Measurements from ENCODE around the gene RPN2.
"Not testable (repeated sequence)": the region's sequence is repeated elsewhere in the genome, so short reads cannot be mapped to it uniquely, and the experiment has no call there.

The RPN2 gene

DNA sequence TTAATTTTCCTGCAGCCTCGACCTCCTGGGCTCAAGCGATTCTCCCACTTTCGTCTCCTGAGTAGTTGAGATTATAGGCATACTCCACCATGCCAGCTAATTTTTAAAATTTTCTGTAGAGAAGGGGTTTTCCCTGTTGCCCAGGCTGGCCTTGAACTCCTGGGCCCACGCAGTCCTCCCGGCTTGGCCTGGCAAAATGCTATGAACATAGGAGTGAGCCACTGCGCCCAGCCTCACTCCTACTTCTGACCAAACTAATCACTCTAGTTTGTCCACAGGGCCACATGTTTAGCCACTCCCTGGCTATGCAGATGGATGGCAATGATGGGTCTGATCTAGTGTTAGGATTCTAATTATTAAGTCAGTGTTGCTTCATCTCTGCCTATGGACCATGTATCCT, 31.9 kb upstream of the RPN2 start:
- Histone ChIP-seq H3K36me3 (ENCODE audit: low read length) (no peaks in the 10 kb centered on the region), H3K9ac (ENCODE audit: low read length) (no peak overlapping the region), H3K4me3 (ENCODE audit: insufficient read depth, low read length, poor library complexity, severe bottlenecking) (no peak overlapping the region), H3F3A (ENCODE audit: insufficient read depth) (no peaks in the 10 kb centered on the region; the same call in 1 of the 2 replicates), H3K27ac (ENCODE audit: low read depth, low read length) (no peak overlapping the region), H3K79me2 (ENCODE audit: insufficient read depth, low read length) (no peaks in the 10 kb centered on the region), H2AFZ (ENCODE audit: low read depth, low read length, severe bottlenecking) (no peak overlapping the region), H3K27me3 (ENCODE audit: low read length) (no peaks in the 10 kb centered on the region), H4K20me1 (ENCODE audit: low read depth, low read length) (no peaks in the 10 kb centered on the region), H3K9me2 (replicated peaks; ENCODE audit: insufficient read depth, low read length) (no peaks in the 10 kb centered on the region), H3K9me3 (ENCODE audit: insufficient read depth, low read length) (no peaks in the 10 kb centered on the region), H3K4me2 (ENCODE audit: low read depth, low read length, poor library complexity, severe bottlenecking) (no peak overlapping the region)
- no peak for TF ChIP-seq EZH2phosphoT487 (conservative IDR thresholded peaks at IDR 0.05; ENCODE audit: low read length)
- TF ChIP-seq, protein P1, sequence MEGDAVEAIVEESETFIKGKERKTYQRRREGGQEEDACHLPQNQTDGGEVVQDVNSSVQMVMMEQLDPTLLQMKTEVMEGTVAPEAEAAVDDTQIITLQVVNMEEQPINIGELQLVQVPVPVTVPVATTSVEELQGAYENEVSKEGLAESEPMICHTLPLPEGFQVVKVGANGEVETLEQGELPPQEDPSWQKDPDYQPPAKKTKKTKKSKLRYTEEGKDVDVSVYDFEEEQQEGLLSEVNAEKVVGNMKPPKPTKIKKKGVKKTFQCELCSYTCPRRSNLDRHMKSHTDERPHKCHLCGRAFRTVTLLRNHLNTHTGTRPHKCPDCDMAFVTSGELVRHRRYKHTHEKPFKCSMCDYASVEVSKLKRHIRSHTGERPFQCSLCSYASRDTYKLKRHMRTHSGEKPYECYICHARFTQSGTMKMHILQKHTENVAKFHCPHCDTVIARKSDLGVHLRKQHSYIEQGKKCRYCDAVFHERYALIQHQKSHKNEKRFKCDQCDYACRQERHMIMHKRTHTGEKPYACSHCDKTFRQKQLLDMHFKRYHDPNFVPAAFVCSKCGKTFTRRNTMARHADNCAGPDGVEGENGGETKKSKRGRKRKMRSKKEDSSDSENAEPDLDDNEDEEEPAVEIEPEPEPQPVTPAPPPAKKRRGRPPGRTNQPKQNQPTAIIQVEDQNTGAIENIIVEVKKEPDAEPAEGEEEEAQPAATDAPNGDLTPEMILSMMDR (IDR thresholded peaks at IDR 0.05; ENCODE audit: insufficient read depth, low read length, poor library complexity, severe bottlenecking), result no peak

DNA sequence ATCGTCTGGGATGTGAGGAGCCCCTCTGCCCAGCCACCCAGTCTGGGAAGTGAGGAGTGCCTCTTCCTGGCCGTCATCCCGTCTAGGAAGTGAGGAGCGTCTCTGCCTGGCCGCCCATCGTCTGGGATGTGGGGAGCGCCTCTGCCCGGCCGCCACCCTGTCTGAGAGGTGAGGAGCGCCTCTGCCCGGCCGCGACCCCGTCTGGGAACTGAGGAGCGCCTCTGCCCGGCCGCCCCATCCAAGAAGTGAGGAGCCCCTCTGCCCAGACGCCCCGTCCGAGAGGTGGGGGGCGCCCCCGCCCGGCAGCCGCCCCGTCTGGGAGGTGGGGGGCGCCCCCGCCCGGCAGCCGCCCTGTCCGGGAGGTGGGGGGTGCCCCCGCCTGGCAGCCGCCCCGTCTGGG, 28.3 kb upstream of the RPN2 start:
- not testable (repeated sequence) for H3K9me2 ChIP-seq (replicated peaks; ENCODE audit: insufficient read depth, low read length); H3F3A ChIP-seq (ENCODE audit: insufficient read depth)

DNA sequence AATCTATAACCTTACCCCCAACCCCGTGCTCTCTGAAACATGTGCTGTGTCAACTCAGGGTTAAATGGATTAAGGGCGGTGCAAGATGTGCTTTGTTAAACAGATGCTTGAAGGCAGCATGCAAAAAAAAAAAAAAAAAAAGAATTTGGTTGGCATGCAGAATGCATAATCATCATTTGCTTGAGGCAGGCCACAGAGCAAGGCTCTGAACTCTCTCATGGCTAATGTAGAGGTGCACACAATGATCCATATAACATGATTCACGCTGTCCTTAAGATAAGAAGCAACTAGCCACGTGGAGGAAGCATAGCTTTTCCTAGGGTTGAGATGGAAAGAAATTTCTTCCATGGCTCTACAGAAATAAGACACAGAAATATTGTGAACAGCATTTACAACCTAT, 27.6 kb upstream of the RPN2 start:
- Histone ChIP-seq H3K36me3 (ENCODE audit: low read length) (no peaks in the 10 kb centered on the region), H3K9ac (ENCODE audit: low read length) (no peak overlapping the region), H3F3A (ENCODE audit: insufficient read depth) (no peaks in the 10 kb centered on the region; the same call in 1 of the 2 replicates), H3K79me2 (ENCODE audit: insufficient read depth, low read length) (no peaks in the 10 kb centered on the region), H3K4me3 (ENCODE audit: insufficient read depth, low read length, poor library complexity, severe bottlenecking) (no peak overlapping the region), H3K9me3 (ENCODE audit: insufficient read depth, low read length) (no peaks in the 10 kb centered on the region), H3K27ac (ENCODE audit: low read depth, low read length) (no peak overlapping the region), H3K27me3 (ENCODE audit: low read length) (no peaks in the 10 kb centered on the region), H3K4me2 (ENCODE audit: low read depth, low read length, poor library complexity, severe bottlenecking) (no peak overlapping the region), H4K20me1 (ENCODE audit: low read depth, low read length) (no peaks in the 10 kb centered on the region), H3K9me2 (replicated peaks; ENCODE audit: insufficient read depth, low read length) (no peaks in the 10 kb centered on the region), H2AFZ (ENCODE audit: low read depth, low read length, severe bottlenecking) (no peak overlapping the region)
- TF ChIP-seq EZH2phosphoT487 (conservative IDR thresholded peaks at IDR 0.05; ENCODE audit: low read length), result no peak
- TF ChIP-seq, protein P1 (IDR thresholded peaks at IDR 0.05; ENCODE audit: insufficient read depth, low read length, poor library complexity, severe bottlenecking), result no peak

More for the DNA sequence above, 28.3 kb upstream of the RPN2 start:
- H3K4me2 ChIP-seq (ENCODE audit: low read depth, low read length, poor library complexity, severe bottlenecking); H3K27ac ChIP-seq (ENCODE audit: low read depth, low read length); H3K36me3 ChIP-seq (ENCODE audit: low read length); H4K20me1 ChIP-seq (ENCODE audit: low read depth, low read length); H3K9ac ChIP-seq (ENCODE audit: low read length); H3K4me3 ChIP-seq (ENCODE audit: insufficient read depth, low read length, poor library complexity, severe bottlenecking); H3K9me3 ChIP-seq (ENCODE audit: insufficient read depth, low read length); H3K79me2 ChIP-seq (ENCODE audit: insufficient read depth, low read length); H2AFZ ChIP-seq (ENCODE audit: low read depth, low read length, severe bottlenecking); H3K27me3 ChIP-seq (ENCODE audit: low read length): not testable (repeated sequence)

DNA sequence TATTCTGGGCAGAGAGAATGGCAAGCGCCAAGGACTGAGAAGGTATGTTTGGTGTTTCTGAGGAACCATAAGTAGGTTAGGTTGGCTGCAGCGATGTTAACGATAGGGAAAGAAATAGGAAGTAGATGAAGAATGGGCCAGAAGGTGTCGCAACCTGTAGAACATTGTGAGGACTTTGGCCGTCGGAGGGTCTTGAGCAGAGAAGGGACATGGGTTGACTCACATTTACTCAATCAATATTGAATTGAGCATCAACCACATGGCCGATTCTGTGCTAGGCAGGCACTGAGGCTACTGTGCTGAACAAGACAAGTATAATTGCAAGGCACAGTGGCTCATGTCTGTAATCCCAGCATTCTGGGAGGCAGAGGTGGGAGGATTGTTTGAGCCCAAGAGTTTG, 26.8 kb upstream of the RPN2 start:
- Histone ChIP-seq H3K27me3 (ENCODE audit: low read length) (no peaks in the 10 kb centered on the region), H4K20me1 (ENCODE audit: low read depth, low read length) (no peaks in the 10 kb centered on the region), H3F3A (ENCODE audit: insufficient read depth) (no peaks in the 10 kb centered on the region; the same call in 1 of the 2 replicates), H3K36me3 (ENCODE audit: low read length) (no peaks in the 10 kb centered on the region), H3K9ac (ENCODE audit: low read length) (no peak overlapping the region), H3K4me3 (ENCODE audit: insufficient read depth, low read length, poor library complexity, severe bottlenecking) (no peak overlapping the region), H3K9me3 (ENCODE audit: insufficient read depth, low read length) (no peaks in the 10 kb centered on the region), H3K27ac (ENCODE audit: low read depth, low read length) (no peak overlapping the region), H3K4me2 (ENCODE audit: low read depth, low read length, poor library complexity, severe bottlenecking) (no peak overlapping the region), H3K9me2 (replicated peaks; ENCODE audit: insufficient read depth, low read length) (no peaks in the 10 kb centered on the region), H3K79me2 (ENCODE audit: insufficient read depth, low read length) (no peaks in the 10 kb centered on the region), H2AFZ (ENCODE audit: low read depth, low read length, severe bottlenecking) (no peak overlapping the region)
- TF ChIP-seq, protein P1 (IDR thresholded peaks at IDR 0.05; ENCODE audit: insufficient read depth, low read length, poor library complexity, severe bottlenecking), result no peak
- no peak for TF ChIP-seq EZH2phosphoT487 (conservative IDR thresholded peaks at IDR 0.05; ENCODE audit: low read length)

Measured in SU-DHL-6 (cell line).